AG10803 (cell line): ENCODE measurements around the gene SPI1.

Experiments
- DNase-seq: peaks from one replicate; pipeline ENCODE4 v3.0.0; 2010; ENCODE audit warnings: low read depth
- H3K4me3 ChIP-seq: 2 replicates; pipeline ENCODE4 v1.5.1; 2011; ENCODE audit warnings: mild to moderate bottlenecking, low read length, control low read depth
- TF ChIP-seq, protein P1 (sequence below): conservative IDR thresholded peaks from 2 replicates; pipeline ENCODE4 v1.5.1; 2011; ENCODE audit warnings: mild to moderate bottlenecking, low read length, control low read depth, inconsistent platforms

SPI1 gene

DNA sequence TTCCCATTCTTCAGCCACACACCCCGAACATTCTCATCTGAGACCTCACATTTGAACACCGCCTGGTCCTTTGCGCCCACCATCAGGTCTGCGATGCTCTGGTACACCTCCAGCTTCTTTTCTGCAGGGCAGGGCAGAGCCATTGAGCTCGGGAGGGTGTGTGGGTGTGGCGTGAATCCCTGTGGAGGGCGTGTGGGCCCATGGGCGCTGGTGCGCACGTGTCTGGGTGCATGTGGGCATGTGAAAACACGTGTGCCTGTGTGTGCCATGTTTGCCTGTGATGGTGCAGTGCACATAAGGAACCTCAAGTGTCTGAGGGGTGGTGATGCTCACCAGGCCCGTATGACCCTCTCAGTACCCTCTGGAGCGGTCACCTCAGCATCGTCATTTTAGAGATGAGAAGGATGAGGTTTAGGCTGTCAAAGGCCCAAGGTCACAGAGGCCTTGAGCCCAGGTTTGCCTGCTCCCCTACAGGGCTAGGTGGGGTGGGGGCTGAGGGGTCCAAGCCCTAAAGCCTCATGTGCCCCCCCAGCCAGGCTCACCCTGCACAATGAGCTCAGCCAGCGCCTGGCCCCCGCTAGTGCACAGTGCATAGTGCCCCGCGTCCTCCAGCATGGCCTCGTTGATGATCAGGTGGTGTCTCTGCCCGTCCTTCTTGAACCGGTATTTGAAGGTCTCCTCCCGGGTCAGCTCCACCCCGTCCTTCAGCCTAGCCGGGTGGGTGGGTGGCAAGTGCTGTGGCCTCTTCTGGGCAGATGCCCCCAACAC lies 36.1 kb downstream of the SPI1 start:
- no peak overlapping the region for H3K4me3 ChIP-seq
- no peak for DNase-seq
- TF ChIP-seq, protein P1, sequence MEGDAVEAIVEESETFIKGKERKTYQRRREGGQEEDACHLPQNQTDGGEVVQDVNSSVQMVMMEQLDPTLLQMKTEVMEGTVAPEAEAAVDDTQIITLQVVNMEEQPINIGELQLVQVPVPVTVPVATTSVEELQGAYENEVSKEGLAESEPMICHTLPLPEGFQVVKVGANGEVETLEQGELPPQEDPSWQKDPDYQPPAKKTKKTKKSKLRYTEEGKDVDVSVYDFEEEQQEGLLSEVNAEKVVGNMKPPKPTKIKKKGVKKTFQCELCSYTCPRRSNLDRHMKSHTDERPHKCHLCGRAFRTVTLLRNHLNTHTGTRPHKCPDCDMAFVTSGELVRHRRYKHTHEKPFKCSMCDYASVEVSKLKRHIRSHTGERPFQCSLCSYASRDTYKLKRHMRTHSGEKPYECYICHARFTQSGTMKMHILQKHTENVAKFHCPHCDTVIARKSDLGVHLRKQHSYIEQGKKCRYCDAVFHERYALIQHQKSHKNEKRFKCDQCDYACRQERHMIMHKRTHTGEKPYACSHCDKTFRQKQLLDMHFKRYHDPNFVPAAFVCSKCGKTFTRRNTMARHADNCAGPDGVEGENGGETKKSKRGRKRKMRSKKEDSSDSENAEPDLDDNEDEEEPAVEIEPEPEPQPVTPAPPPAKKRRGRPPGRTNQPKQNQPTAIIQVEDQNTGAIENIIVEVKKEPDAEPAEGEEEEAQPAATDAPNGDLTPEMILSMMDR: no peak

DNA sequence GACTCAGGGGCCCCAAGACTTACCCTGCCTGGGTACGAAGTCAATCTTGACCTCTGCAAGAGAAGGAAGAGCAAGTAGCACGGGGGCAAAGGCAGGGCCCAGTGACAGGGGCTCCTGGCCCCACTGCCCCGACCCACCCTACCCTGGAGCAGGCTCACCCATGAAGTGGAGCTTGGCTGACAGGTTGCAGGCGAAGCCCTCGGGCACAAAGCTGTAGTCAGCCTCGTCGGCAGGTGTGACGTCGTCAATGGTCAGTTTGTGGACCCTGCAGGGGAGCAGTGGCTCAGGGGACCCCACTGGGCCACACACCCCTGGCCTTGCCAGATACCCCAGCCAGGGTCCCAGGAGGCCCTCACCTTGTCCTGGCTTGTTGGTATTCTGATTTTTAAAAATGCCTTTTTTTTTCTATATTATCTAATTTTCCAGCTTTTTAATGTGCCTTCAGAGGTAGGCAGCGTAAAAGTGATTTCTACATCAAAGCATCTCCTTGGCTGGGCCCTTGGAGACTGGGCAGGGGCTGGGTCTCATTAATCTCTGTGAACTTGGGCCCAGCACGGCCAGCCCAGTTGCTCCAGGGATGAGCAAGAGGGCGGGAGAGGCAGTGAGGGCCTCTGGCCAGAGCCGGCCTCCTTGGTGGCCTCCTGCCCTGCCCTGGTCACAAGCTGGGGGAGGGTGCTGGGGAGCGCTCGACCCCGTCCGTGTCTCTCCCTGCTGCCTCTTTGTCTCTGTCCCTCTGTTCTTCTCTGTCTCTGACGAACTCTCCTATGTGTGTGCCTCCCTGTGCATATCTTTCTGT lies 37.2 kb downstream of the SPI1 start:
- TF ChIP-seq, protein P1: no peak
- DNase-seq: no peak
- H3K4me3 ChIP-seq: no peak overlapping the region

GRCh38 chr11:47340010-47340409 lies 38.3 kb downstream of the SPI1 start:
- no peak overlapping the region for H3K4me3 ChIP-seq
- TF ChIP-seq, protein P1: no peak
- no peak for DNase-seq

DNA sequence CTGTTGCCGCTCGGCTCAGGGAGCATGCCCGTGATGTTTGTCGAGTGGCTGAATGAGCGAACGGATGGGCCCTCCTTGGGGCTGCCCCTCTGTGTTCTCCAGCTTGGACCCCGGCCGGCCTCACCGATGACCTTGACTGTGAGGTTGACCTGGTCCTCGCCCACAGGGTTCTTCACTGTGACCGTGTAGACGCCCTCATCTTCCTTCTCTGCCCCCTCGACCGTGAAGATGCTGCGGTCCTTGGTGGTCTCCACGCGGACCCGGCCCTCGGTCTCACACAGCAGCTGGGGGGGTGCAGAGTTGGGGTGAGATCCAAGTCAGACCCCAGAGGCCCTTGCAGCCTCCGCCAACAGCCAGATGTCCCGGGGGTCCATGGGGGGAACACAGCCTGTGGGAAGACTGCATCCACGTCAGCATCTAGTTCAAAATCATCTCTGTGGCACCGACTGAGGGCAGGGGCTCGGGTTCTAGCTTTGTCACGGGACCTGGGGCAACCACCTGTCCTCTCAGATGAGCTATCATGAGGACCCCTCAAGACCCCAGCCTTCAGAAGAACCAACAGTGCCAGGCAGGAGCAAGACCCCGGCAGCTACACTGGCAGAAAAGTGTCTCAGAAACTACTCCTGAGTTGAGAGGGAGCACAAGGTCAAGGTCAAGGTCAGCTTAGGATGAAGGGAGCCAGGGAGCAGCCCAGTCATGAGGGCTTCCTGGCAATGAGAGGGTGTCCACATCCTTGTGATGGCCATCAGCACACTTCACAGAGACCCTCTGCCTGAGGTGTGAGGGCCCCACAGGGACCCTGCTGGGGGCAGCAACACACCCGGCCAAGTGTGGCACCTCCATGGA lies 39.7 kb downstream of the SPI1 start:
- no peak overlapping the region for H3K4me3 ChIP-seq
- no peak for DNase-seq
- TF ChIP-seq, protein P1: no peak

DNA sequence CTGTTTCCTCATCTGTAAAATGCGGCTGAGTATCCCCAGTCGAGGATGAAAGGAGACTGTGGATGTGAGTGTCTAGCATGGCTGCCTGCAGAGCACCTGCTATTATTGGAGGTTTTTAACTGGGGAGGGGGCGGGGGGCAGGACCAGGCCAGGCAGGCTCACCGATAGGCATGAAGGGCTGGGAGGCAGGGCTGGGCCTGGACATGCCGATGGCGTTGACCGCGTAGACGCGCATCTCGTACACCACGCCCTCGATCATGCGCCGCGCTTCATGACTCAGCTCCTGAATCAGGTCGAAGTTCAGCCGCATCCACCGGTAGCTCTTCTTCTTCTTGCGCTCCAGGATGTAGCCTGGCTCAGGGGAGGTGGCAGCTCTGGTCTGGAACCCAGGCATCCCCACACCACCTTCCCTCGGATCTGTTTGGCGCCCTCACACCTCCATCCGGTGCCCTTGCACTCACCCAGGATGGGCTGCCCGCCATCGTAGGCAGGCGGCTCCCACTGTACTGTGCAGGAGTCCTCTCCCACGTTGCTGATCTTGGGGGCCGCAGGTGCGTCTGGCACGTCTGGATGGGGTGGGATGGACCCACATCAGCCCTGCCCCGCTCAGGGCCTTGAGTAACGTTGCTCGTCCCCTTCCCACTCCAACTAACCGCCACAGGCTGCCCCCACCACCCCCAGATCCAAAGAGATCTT lies 41.0 kb downstream of the SPI1 start:
- no peak for DNase-seq
- H3K4me3 ChIP-seq: no peak overlapping the region
- TF ChIP-seq, protein P1: no peak

DNA sequence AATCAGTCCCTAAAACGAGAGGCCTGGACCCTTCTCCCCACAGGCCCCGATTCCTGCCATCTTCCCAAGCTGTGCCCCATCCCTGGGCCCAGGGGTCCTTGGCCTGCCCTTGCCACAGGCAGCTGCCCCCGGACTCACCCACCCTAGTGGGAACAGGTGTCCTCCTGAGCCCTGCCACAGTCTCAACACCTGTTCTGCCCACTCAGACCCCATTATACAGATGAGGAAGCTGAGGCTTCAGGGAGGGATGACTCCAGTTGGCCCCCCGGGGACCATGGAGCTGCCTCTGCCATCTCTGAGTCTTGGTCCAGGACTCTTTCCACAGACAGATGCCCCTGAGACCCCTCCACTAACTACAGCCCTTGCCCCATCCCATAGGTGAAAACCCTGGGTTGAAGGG lies 41.8 kb downstream of the SPI1 start:
- DNase-seq: no peak
- TF ChIP-seq, protein P1: no peak
- no peak overlapping the region for H3K4me3 ChIP-seq
